GM21723 (cell line): ENCODE data around the gene EGLN3.

Experiments
- ATAC-seq: cut with Tn5 transposase; IDR thresholded peaks from one replicate; pipeline ENCODE4 v1.9.1; 2021; ENCODE audit warnings: mild to moderate bottlenecking, moderate library complexity; ENCODE audit not compliant: unreplicated experiment

The EGLN3 gene

DNA sequence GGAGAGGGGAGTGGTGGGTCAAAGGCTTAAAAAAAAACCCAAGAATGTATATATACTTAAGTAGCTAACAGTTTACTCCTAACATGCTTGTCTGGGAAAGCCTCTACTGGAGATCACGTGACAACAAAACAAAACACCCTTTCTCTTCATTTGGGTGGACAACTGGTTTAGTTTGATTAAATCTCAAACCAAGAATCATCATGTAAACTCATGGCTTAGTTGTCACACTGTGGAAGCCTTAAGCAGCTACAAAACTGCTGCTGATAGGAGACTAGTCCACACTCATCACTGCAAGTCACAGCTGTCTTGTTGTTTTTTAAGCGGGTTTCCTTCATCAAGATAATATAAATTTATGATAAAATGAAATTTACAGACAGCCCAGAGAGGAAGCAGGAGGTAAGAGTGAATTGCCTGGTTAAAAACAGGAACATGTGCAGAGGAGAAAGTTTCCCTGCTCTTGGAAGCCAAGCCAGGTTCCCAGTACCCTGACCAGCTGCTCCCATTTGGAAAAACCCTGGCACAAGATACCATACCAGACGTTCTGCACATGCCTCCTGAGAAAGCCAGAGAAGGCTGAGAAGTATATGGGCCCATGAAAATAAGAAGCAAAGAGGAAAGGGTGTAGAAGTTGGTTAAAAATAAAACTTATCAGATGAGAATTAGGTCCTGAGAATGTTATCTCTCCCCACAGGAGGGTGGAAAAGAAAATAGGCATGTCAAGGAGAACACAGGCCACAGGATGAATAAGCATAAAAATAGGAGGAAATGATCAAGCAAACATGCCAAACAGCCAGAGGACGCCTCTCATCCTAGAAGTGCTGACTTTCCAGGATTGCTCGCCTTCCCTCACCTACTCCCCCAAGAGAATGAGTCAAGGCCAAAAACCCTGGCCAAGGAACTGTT lies 34.0 kb downstream of the EGLN3 start:
- ATAC-seq: no peak

DNA sequence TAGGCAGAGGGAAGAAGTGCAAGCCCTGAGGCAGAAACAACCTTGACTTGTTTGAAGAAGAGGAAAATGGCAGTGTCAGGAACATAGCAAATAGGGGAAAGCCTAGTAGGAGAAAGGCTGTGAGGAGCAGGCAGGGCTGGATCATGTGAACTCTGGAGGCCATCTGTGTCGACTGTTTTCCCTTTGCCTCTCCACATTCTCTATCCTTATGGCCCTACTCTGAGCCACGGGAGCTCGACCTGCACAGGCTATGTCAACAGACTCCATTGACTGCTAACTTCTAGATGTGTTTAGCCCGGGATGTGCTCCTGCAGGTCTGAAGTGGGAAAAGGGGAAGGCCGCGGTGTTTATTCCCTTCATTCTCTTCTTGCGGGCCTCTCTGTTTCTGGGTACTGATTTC lies 35.2 kb downstream of the EGLN3 start:
- ATAC-seq: no peak

DNA sequence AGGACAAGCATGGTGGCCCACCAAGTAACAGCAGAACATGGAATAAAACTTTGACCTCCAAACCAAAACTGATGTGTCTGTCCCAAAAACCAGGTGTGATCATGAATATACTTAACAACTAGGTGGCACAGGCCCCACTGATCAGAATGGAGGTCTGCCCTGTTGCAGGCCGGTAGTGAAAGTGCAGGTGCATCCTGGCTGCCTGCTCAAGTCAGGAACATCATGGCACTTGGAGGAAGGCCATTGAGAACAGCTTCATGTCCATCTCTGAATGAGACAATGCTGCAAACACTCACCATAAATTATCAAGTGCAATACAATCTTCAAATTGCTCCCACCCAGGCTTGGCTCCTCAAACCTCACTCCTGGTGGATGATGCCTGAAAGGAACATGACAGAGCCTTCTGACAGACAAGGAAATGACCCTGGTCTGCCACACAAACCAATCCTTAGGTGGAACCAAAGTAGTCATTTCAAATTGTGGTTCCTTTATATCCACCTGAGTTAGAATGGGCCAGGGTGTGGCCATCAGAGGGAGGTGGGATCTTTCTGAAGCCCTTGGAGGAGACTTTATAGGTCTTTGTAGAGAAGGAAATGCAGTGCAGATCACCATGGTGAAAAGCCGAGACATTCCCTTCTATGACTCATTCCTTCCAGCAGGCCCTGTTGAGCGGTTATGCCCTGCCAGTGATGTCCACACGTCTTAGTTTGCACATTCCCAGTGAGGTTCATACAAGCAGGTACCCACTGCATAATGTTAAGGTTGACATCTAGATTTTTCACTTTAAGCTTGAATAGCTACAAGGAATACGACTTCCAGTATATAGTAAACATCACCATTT lies 36.0 kb downstream of the EGLN3 start:
- no peak for ATAC-seq

DNA sequence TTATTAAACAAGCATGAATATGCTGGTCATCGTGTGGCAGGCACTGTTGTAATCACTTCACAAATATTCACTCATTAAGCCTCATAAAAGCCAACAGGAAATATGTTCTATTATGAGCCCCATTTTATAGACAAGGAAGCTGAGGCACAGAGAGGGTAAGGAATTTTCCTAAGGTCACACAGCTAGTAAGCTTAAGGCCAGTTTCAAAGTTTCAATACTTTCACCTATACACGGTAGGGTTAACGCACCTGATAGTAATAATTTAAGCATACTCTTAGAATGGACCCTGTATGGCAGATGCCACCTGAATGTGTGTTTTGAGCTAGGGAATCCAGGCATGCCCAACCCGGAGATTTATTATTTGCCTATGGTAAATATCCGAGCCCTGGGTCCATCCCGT lies 39.8 kb downstream of the EGLN3 start:
- ATAC-seq: no peak

DNA sequence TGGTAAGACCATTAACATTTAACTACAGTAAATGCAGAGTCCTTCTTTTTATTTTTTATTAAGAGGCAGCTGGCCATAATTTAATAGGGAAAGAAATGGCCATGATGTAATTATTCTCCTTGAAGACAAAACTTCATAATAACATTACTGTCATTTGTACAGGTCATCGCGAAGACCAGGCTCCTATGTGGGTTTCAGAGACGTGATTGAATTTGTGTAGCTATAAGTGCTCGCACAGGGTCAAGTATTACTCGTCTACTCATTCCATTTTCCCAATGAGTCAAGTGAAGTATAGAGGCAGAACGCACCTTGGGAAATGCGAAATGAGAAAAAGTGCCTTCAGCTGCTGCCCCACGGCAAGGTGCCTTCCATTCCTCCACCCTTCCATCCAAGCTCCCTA lies 40.4 kb downstream of the EGLN3 start:
- ATAC-seq: no peak

DNA sequence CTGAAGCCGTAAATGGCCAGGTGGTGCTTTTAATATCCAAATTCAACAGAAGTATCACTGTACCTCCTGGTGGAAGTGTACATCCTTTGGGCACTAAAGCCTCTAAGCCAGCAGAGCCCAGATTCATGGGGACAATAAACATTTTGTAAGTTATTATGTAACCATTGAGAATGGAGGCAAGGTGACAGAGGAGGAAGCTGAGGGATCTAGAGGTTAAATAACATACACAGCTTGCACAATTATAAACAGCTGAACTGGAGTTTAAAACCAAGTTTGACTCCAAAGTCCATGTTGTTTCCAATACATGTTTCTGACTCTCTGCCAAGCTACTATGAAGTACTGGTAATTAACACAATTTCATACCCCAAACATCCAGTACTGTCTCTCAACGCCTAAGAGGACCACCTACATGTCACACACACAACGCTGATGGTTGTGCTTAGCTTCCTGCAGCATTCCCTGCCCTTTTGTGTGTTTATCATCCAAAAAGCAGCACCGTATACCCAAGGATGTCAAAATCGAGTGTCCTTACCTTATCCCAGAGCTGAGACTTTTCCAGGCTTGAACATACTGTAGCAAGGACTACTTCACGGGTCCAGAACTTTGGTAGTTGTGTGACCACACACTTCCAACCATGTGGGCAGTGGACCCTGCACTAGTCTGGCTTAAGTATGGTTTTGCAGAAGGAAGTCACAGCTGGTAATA lies 41.3 kb downstream of the EGLN3 start:
- ATAC-seq: no peak

DNA sequence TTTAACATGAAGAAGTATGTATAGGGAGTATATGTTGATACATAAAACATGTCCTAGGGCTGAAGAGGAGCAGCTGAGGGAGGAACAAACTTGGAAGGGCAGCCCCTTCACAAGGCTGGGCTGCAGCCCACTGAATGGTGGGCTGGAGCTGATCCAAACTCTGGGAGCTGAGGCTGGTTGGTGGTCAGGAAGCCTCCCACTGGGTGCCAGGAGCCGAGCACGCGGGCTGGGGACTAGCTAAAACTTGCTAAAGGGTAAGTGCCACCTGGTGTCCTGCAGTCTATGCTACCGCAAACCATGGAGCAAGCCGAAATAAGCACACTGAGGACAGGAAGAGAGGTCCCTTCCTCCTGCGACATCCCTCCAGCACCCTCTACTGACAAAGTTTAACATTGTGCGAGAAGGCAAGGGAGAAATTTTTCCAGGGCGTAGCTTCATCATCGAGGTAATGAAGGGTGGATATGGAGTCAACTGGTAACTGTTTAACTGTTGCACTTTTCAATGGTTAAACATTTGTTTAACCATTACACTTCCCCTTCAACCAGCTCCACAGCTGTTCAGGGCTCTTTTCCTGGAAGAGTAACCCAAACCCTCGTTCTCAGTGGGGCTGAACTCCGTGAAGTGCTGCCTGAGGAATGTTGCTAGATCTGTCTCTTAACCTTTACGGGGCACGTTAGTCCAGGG lies 42.2 kb downstream of the EGLN3 start:
- ATAC-seq: no peak

DNA sequence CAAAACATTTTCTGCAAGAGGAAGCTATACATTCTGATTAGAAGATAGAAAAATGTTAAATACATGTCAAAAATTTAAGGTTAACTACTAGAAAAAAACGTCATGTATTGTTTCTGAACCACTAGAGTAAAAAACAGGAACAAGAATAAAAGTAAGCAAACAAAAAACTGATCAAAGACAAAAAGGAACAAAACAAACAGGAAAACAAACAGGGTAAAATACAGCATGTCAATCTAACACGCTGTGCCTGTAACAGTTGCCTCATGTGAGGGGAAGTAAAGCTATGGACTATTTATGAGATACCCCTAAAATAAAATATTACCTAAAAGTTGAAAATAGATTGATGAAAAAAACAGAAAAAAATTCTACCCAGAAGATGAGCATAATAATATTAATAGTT lies 43.9 kb downstream of the EGLN3 start:
- ATAC-seq: no peak

DNA sequence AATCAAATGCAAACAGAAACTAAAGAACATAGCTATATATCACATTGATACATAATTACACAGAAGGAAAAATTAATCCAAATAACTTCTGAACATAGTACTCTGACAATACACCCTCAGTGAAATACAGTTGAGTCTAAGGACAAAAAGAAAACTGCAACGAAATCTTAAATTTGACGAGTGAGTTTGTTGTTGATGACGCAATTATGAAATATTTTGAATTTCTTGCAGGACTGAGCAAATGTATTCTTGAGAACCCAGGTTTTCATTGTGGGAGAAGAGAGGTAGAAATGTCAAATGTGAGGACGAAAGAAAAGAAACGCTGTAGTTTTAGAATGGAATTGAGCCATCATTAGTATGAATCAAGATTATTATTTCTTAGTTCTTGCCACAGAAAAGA lies 46.3 kb downstream of the EGLN3 start:
- ATAC-seq: no peak

DNA sequence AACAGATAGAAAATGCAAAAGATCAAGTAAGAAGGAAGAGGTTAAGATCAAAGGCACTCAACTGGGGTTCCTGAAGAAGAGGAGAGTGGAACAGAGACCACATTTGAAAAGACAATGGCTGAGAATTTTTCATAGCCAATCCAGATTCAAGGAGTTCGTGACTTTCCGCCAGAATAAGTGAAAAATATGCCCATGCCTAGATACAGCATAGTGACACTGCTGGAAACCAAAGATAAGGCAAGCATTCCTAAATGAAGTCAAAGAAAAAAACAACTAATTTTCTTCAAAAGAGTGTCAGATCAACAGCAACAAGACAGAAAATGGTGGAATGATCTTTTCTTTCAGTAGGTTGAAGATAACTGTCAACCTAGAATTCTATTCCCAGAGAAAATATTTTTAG lies 47.5 kb downstream of the EGLN3 start:
- no peak for ATAC-seq

DNA sequence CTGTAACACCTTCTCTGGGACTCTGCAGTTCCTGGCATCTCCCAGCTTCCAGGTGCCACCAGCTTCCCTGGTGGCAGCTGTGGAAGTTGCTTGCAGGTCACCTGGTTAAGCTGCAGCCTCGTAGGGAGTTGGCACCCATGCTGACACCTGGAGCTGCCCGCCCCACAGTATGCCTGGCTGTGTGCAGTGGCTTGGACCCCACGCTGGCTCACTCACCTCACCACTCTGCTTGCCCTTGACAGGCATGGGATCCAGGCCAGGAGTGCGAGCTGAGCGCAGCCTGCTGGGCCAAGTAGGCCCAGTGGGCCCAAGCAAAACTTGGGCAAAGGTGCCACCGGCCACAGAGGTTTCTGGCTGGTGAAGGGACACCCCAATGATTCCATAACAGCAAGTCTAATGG lies 48.5 kb downstream of the EGLN3 start:
- ATAC-seq: no peak

DNA sequence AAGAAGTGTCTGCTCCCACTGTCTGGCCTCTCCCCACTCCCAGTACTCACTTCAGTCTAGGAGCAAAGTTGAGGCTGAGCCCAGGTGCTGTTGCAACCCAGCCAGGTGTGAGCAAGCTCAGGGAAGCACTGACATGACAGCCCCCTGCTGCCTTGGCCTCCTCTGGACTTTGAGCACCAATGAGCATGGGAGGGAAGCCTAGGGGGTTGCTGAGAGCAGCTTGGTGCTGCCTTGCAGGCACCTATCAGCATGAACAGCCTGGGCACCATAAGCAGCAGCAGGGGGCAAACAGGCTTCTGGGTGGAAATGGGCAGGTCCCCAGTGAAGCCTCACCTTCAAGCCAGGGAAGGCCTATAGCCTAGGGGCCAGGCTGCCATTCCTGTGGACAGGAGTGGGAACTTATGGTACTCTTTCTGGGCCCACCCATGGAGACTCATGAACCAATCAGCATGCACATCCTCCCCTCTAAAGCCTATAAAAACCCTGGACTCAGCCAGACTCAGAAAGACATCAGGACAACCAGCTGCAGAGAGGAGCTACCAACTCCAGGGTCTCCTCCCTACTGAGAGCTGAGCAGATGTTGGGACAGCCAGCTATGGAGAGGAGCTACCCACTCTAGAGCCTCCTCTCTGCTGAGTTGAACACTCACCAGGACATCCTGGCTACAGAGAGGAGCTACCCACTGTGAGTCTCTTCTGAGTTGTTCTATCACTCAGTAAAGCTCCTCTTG lies 49.3 kb downstream of the EGLN3 start:
- no peak for ATAC-seq

DNA sequence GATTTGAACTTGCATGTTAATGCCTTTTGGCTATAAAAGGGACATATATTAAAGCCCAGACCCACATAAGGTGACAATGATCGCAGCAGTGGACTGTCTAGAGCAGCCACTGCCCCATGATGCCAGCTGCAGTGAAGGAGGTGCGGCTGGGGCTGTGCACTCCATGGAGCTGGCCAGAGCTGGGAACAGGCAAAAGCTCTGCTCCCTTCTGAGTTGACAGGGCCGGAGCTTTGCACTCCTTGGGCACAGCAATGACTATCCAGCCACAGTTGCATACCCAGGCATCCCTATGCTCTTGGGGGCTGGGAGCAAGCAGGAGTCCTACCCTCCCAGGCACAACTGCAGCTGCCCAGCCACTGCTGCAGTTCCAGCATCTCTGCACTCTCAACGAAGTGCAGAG lies 50.2 kb downstream of the EGLN3 start:
- no peak for ATAC-seq

DNA sequence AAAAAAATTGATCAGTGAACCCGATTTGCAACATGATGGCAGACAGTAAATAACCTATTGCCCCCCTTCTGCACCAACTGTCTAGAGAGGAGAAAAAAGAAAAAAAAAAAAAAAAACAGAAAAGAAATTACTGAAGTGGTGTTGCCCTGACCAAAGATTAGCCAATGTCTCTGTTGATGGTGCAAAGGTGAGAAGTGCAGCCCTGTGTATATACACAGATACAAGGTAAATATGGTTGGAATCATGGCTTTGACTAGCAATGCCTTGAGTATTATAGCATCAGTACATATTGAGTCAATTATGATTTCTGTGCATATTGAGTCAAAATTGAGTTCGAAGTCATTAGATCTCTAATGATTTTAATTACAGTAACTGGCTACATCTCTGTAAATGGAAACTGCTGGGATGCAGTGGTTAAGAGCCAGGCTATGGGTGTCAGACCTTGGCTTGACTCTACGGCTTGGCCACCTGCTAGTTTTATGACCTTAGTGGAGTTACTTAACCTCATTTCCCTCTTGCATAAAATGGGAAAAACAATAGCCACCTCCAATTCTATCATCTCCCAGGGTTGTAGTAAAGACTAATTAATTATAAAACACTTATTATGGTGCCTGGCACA lies 51.0 kb downstream of the EGLN3 start:
- no peak for ATAC-seq

DNA sequence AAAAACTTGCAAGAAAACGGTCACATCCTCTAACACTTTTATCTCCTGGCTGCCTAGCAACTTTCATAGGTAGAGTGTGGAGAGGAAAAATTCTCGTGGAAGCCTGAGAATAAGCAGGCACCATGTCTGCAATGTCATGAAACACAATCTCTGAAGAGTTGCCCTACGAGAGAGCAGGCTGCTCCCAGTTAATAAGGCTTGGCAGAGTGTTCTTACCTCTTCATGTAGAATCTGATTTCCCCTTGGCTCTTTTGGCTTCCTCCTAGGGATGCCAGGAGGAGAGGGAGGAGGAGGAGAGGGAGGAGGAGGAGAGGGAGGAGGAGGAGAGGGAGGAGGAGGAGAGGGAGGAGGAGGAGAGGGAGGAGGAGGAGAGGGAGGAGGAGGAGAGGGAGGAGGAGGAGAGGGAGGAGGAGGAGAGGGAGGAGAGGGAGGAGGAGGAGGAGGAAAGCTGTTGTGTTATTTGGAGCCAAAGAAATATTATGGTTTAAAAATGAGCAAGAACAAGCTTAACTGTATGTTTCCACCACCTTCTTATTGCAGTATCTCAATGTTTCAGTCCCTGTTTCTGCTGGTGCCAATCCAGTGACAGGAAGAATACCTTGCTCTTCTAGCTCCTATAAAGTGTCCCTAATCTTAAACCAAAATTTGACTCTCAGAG lies 52.9 kb downstream of the EGLN3 start:
- ATAC-seq: no peak

DNA sequence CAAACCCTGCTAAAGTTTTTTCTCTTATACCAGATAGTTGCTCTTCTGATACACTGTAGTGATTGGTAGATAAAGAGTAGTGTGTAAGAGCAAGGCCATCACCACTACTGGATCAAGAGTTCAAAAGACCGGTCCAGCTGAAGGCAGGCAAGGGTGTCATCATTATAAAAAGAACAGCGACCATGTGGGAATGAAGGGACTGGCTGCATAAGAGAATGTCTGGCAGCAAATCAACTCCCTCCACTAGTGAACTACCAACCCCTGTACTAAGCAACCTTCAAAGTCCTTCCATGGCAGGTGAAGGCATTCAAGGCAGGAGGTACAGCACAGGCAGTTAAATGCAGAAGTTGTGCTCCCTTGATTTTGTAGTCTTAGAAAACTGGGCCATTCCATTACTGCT lies 53.5 kb downstream of the EGLN3 start:
- no peak for ATAC-seq

DNA sequence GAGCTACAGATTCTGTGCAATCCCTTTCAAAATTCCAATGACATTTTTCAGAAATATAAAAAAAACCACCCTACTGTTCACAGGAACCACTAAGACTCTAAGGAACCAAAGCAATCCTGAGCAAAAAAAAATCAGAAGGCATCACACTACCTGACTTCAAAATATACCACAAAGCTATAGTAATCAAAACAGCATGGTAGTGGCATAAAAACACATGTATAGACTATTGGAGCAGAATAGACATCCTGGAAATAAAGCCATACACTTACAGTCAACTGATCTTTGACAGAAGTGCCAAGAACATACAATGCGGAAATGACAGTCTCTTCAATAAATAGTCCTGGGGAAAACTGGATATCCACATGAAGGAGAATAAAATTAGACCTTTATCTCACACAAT lies 56.5 kb downstream of the EGLN3 start:
- no peak for ATAC-seq

DNA sequence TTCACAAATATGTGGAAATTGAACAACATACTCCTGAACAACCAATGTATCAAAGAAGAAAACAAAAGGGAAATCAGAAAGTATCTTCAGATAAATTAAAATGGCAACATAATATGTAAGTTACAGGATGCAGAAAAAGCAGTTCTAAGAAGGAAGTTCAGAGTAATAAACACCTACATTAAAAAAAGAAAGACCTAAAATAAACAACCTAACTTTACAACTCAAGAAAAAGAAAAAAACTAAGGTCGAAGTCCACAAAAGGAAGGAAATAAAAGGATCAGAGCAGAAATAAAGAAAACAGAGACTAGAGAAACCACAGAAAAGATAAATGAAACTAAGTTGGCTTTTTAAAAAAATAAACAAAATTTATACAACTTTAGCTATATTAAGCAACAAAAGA lies 59.2 kb downstream of the EGLN3 start:
- ATAC-seq: no peak

DNA sequence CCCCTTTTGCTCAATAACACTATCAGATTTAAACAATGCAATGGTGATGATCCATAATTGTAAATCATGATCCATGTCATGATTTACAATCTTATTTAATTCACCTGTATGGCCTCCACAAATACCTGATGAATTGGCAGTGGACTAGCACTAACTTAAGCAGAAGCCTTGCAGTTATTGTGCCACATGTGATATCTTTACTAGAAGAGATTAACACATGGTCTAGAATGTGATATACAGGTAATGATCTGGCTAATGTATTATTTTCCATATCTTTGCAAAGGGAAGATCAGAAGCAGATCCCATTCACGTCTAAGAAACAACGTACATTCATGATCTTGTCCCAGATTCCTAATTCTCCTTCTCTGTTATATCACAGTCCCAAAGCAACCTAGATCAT lies 66.0 kb downstream of the EGLN3 start:
- ATAC-seq: no peak
